Amniotic epithelial cell (primary cell): ENCODE results near the gene FGD6.
A peak's percentile ranks its signal among the peaks of the same experiment; 100 is the strongest.

Experiments used
- DNase-seq: peaks from one replicate; pipeline ENCODE4 v3.0.0-alpha.2; 2010; ENCODE audit warnings: low read depth

The FGD6 gene

DNA sequence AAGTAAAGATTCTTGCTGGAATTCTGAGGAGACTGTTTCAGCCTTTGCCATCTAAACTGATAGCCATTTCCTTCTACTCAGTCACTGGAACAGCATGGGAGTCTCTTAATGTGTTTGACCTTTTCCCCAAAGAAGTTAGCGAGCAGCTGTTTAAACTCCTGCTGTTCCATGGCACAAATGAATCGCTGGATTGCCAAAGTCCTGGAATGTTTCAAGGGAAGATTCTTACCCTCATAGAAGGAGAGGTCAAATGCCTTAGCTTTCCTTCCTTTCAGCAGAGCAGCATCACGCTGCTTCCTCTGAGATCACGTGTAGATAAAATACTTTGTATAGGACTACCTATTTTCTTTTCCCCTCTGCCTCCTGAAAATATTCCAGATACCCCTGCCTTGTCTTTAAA lies 133.3 kb downstream of the FGD6 start:
- peak; percentile 94 for DNase-seq

DNA sequence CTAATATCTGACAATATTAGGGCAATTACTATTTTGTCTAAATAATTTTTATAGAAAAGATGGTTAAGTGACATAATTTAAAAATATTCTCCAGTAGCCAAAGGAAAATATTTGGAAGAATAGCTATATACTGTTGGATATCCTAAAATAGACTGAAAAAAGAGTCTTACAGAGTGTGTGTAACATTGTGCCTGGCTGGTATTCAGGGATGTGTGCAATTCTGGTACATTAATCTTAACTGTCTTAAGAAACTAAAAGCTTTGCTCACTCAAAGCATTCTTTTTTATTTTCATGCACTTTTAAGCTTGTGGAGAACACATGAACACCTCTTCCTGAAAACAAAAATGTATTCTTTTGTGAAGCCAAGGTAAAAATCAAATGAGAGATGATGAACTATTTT lies 133.8 kb downstream of the FGD6 start:
- peak; percentile 69 for DNase-seq

GRCh38 chr12:95077341-95077740 lies 139.9 kb downstream of the FGD6 start:
- no peak for DNase-seq

DNA sequence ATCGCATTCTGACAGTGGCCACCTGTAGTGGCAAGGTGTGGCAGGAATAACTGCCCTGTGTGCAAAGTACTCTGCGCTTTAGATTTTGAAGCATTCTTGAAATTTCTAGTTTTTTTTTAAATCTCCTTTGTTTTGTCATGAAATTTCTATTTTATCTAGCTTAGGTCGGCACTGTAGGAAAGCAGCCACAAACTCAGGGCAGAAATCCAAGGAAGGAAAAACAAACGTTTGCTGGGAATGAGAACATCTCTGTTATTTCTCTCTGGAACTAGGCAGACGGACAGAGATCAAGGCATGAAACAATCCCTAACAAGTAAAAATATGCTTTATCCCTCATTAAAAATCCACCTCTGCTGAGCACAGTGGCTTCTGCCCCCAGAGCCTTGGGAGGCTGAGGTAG lies 142.5 kb downstream of the FGD6 start:
- peak; percentile 49 for DNase-seq

DNA sequence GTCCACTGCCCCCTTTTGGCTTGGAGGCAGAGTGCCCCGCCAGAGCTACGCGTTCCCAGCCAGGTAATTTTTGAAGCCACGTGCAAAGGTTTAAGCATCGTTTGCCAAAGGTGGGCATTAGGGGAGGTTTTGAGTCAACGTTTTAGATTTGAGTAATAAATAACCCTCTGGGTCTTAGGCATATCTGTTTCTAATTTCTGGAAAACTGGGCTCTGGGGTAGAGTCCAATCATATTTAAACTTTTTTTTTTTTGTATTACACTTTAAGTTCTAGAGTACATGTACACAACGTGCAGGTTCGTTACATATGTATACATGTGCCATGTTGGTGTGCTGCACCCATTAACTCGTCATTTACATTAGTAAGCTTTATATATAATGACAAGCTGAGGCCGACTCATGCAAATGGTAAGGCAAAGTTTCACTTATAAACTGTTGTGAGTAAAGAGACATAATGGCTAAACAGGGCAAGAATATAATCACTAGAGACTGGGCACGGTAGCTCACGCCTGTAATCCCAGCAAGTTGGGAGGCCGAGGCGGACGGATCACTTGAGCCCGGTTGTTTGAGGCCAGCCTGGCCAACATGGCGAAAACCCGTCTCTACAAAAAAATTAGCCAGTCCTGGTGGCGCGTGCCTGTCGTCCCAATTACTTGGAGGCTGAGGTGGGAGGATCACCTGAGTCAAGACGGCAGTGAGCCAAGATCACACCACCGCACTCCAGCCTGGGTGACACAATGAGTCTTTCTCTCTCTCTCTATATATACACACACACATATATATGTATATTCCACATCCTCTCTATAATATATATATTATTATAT lies 143.4 kb downstream of the FGD6 start:
- DNase-seq = no peak

GRCh38 chr12:95072900-95073697 lies 144.2 kb downstream of the FGD6 start, which contains the start of gene NR2C1:
NR2C1 (minus strand) TSS chr12:95073618; CDS start chr12:95067384, 6,234 bp downstream.
- peak; percentile 92 for DNase-seq

DNA sequence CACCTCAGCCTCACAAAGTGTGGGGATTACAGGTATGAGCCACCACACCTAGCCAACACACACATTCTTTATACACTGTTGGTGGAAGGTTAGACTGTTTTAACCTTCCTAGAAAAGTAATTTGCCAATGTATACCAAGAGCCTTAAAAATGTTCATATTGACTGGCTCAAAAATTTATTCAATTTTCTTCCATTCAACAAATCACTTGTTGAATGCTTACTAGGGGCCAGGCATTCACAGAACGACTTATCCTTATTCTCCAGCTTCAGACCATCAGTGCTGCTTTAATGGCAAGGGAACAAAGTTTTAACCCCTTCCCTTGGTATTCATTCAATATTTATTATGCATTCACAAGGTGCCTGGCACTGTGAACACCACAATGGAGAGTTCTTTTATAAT lies 146.9 kb downstream of the FGD6 start:
- no peak for DNase-seq

DNA sequence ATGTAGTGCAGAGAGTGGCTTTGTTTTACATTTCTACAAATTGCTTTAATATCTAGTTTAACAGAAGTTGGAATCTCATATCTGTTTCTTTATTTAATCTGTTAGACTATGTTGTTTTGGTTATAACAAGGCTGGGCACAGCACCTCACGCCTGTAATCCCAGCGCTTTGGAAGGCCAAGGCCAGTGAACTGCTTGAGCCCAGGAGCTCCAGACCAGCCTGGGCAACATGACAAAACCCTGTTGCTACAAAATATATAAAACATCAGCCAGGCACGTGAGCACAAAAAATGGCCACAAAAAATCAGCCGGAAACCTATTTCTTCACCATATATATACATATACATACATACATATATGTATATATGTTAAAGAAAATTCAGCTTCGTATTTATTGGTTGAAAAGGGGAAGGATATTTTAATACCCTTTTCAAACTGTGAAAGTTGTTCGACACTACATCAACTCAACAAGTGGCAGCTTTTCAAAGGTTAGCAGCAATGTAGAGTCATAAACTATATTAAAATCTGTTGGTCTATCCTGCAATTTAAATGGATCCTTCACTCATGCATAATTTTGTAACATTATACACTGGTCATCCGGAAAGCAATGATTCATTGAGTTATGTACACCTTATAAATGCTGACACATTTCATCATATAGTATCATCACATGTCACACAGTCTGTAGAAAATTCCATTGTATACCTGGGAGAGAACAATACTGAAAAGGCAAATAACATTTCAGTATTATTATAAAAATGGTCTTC lies 151.0 kb downstream of the FGD6 start:
- no peak for DNase-seq

DNA sequence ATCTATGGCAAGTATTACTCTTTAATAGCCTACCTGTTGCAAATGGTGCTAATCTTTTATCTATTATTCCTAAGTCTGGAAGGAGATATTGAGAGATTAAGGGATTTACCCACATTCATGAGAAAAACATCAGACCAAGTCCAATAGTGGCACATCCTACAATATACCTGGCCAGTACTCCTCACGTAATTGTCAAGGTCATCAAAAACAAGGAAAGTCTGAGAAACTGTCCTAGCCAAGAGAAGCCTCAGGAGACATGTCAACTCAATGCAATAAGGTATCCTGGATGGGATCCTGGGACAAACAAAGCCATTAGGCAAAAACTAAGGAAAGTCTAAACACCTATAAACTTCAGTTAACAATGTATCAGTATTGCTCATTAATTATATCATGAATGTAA lies 156.3 kb downstream of the FGD6 start:
- DNase-seq = no peak

GRCh38 chr12:95059984-95060383 lies 157.3 kb downstream of the FGD6 start:
- no peak for DNase-seq

DNA sequence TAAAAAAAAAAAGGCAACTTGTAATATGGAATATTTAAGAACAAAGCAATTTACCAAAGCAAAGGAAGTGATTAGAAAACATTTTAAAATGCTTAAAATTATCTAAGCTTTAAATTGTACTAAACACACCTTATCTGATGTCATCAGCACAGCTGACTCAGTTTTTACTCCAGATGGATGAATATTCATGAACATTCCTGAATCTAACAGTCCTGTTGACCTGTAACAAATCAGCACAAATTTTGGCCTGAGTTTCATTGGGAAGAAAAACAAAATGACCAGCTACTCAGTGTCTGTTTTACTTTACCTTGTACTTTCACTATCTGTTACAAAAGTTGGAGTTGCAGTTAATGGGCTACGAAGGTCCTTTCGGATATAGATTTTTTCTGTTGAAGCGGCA lies 159.8 kb downstream of the FGD6 start:
- DNase-seq = no peak

DNA sequence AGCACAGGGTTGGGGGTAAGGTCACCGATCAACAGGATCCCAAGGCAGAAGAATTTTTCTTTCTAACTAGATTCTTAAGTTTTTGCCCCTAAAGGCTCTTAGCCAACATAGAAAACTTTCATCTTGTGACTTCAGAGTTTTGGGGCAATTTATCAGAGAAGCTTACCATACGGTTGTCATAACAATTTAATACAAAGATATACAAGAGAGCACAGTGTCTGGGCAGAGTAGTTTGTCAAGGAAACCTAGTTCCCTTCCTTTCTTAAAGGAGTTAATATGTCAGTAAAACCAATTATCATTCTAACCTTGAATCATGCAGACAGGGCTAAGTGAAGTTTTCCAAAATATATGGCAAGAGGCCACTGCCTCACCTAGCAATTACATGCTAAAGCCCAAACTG lies 162.2 kb downstream of the FGD6 start:
- DNase-seq = no peak

DNA sequence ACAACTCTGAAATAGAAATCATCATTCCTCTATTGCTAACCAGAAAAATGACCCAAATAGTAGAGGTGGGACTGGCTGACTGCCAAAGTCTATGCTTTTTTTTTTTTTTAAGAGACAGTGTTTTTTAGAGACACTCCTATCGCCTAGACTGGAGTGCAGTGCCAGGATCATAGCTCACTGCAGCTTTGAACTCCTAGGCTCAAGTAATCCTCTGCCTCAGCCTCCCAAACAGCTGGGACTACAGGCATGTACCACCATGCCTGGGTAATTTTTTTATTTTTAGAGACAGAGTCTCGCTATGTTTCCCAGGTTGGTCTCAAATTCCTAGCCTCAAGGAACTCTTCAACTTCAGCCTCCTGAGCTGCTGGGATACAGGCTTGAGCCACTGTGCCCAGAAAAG lies 163.1 kb downstream of the FGD6 start:
- no peak for DNase-seq

DNA sequence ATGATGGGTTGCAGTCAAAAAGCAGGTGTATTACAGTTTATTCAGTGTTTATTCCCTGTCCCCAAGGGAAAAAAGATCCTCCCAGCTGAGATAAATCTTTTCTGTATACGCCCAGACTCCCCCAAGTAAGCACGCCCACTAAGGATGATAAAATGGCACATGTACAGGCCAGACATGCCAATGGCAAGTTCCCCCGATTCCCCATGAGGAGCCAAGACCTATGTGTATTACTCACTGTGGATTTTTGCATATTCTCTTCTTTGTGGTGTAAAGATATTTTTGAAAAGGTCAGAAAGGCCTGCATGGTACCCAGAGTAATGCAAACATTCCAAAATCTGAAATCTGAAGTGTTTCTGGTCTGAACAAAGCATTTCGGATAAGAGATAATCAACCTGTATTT lies 166.0 kb downstream of the FGD6 start:
- DNase-seq = no peak

DNA sequence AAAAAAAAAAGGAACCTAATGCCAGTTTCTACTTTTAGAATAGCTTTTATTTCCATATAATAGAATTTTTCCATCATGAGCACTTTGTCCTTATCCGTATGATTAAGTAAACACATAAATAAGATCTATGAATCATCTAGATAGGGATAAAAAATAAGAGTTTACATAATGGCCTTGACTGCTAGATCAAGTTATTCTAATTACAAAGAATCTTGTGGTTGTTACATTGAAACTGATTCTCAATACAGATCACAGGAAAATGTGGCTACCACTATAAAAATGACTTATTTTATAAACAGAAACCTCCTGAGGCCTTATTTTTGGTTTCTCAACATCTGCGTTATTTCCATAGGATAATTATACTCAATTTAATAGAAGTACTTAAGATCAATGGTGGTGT lies 179.4 kb downstream of the FGD6 start:
- DNase-seq = peak; percentile 58

DNA sequence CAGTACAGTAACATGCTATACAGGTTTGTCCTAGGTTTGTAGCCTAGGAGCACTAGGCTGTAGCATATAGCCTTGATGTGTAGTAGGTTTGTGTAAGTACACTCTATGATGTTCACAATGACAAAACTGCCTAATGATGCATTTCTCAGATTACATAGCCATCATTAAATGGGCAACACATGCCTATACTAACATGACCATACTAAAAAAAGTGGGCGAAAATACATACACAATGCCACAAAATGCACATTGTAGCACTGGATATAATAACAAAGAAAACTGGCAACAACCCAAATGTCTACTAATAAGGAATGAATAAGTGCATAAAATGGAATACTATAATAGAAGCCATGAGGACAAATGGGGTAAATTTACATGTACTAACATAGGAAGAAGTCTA lies 182.5 kb downstream of the FGD6 start:
- DNase-seq = no peak
